Activated CD4-positive, CD25-positive, alpha-beta regulatory T cell (primary cell): ENCODE results near the gene PCDHGA6.

Source experiments
- DNase-seq, 4 experiments: peaks; one replicate each; lab custom pipeline; 2025; lab: John Stamatoyannopoulos, UW

Gene PCDHGA6

GRCh38 chr5:141419074-141419880 is 45.6 kb downstream of the PCDHGA6 start:
- no peak for DNase-seq

- DNase-seq: no peak
Measured at GRCh38 chr5:141420855-141421488, 47.3 kb downstream of the PCDHGA6 start, which contains the start of gene PCDHGA11. PCDHGA11 (plus strand) TSS chr5:141421051; CDS start chr5:141421228, 177 bp downstream.

GRCh38 chr5:141421489-141421855 is 47.8 kb downstream of the PCDHGA6 start:
- DNase-seq: no peak

- no peak for DNase-seq
Measured at GRCh38 chr5:141422742-141423291, 49.1 kb downstream of the PCDHGA6 start.

- no peak for DNase-seq
Measured at GRCh38 chr5:141427783-141428426, 54.2 kb downstream of the PCDHGA6 start.
